ENCODE data around the gene PAPPA2.

DNA sequence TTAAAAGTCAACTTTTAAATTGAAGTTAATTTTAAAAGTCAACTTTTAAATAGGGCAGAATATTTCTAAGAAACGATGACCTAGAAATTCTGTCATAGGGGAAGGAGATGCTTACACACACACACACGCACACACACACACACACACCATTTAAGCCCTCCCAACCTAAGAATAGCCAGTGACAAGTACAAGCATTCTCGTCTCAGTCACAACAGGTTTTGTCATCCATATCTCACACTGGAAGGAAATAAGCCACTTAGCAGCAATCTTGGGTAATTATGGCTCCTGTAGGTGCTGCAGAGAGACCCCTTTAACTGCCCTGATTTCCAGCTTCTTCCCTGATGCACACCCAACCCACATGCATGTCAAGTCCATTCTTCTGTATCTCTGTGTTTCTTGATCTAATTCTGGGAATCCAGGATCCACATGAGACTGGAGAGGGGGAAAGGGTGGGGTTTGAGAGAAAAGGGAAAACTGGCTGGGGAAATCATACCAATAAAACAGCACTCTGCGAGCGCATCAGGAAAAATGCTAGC lies 338.1 kb downstream of the PAPPA2 start:
- TF ChIP-seq CTCF (IDR thresholded peaks at IDR 0.05) (no peak), POLR2A (IDR thresholded peaks at IDR 0.05) (no peak)

Data from right lobe of liver (tissue), 4 donors.